GM23248 (cell line): ENCODE results near the gene PPP2R5B. TPM values are rescaled to one million over a fixed set of nuclear protein-coding genes. Genes with fewer than 3 reads are reported as not detected.

Experiments used
- DNase-seq: peaks from one replicate; pipeline ENCODE4 v3.0.0-alpha.2; 2015
- H2AFZ ChIP-seq: fragments of 200-600 bp; sonication (generic); 2 replicates; pipeline ENCODE4 v1.6.1; 2016; ENCODE audit warnings: antibody characterized with exemption
- H3F3A ChIP-seq: fragments of 200-600 bp; sonication (generic); 2 replicates; pipeline ENCODE4 v1.6.1; 2016; ENCODE audit warnings: mild to moderate bottlenecking, antibody characterized with exemption, mixed run types; ENCODE audit not compliant: insufficient read depth
- H3K27ac ChIP-seq: fragments of 200-600 bp; sonication (generic); 2 replicates; pipeline ENCODE4 v1.5.1; 2016; ENCODE audit warnings: mild to moderate bottlenecking
- H3K27me3 ChIP-seq: fragments of 200-600 bp; sonication (generic); replicated peaks from 2 replicates; pipeline ENCODE4 v1.6.1; 2016; ENCODE audit warnings: mild to moderate bottlenecking; ENCODE audit not compliant: insufficient read depth
- H3K36me3 ChIP-seq: fragments of 200-600 bp; sonication (generic); 2 replicates; pipeline ENCODE4 v1.6.1; 2016; ENCODE audit warnings: low read depth, mild to moderate bottlenecking
- H3K4me1 ChIP-seq: fragments of 200-600 bp; sonication (generic); 2 replicates; pipeline ENCODE4 v1.6.1; 2016; ENCODE audit warnings: mild to moderate bottlenecking; ENCODE audit not compliant: insufficient read depth
- H3K4me2 ChIP-seq: fragments of 200-600 bp; sonication (generic); one replicate; pipeline ENCODE4 v1.6.1; 2016; ENCODE audit warnings: mild to moderate bottlenecking; ENCODE audit not compliant: unreplicated experiment
- H3K4me3 ChIP-seq: fragments of 200-600 bp; sonication (generic); 2 replicates; pipeline ENCODE4 v1.5.1; 2016; ENCODE audit warnings: mild to moderate bottlenecking
- H3K79me2 ChIP-seq: fragments of 200-600 bp; sonication (generic); 2 replicates; pipeline ENCODE4 v1.6.1; 2016; ENCODE audit warnings: mild to moderate bottlenecking; ENCODE audit not compliant: insufficient read depth
- H3K9ac ChIP-seq: fragments of 200-600 bp; sonication (generic); 2 replicates; pipeline ENCODE4 v1.6.1; 2016; ENCODE audit warnings: mild to moderate bottlenecking
- H3K9me2 ChIP-seq: fragments of 200-600 bp; sonication (generic); 2 replicates; pipeline ENCODE4 v1.6.1; 2016; ENCODE audit warnings: mixed run types, mild to moderate bottlenecking, moderate library complexity; ENCODE audit not compliant: insufficient read depth
- H3K9me3 ChIP-seq: fragments of 200-600 bp; sonication (generic); one replicate; pipeline ENCODE4 v1.6.1; 2017; ENCODE audit warnings: low read depth
- H4K20me1 ChIP-seq: fragments of 200-600 bp; sonication (generic); 2 replicates; pipeline ENCODE4 v1.6.0; 2016; ENCODE audit not compliant: insufficient read depth
- EZH2 ChIP-seq: fragments of 200-600 bp; sonication (generic); IDR thresholded peaks from 2 replicates; pipeline ENCODE4 v1.6.1; 2018; ENCODE audit warnings: antibody characterized with exemption, mild to moderate bottlenecking; ENCODE audit not compliant: insufficient read depth, poor library complexity, severe bottlenecking
- EZH2phosphoT487 ChIP-seq: fragments of 200-600 bp; sonication (generic); IDR thresholded peaks from 2 replicates; pipeline ENCODE4 v1.6.1; 2018; ENCODE audit warnings: antibody characterized with exemption, moderate library complexity, mild to moderate bottlenecking, low read depth; ENCODE audit not compliant: insufficient read depth
- WGBS, 2 experiments: methylation state at CpG; one replicate each; pipeline ENCODE4 v1.1.6; 2015 to 2017; ENCODE audit warnings: low lambda C conversion rate in 2 of 2, low coverage in 1 of 2; ENCODE audit errors: missing lambda C conversion rate in 2 of 2; 5-methylcytosine and 5-hydroxymethylcytosine counted together
- in situ Hi-C: fragments of 300-500 bp; cut with MboI; formaldehyde crosslinking; loops from 2 replicates; pipeline ENCODE4 v1.15.0; 2020
- polyA plus RNA-seq: library from polyadenylated mRNA; unstranded; fragments of >200 nt; fragmentation: Nextera tagmentation; extraction: Ambion mirVana; gene quantifications from 2 replicates; pipeline ENCODE4 v1.2.1, GENCODE V29; 2016
- total RNA-seq: library from RNA; depleted of rRNA; stranded (reverse); fragments of >200 nt; shearing (Covaris generic); gene quantifications from 2 replicates; pipeline ENCODE4 v1.2.3, GENCODE V29; 2014

PPP2R5B gene
- total and polyA plus RNA-seq, 2 experiments from 2014 or later: 16.4 to 27.3 TPM

- Histone ChIP-seq H3K4me3 (peak overlapping the region; percentile 96), H3K4me2 (peak overlapping the region; percentile 89)
- 26 to 30% methylated on average over 16 of the region's 16 CpGs for WGBS, 2 experiments
These were observed 45.1 kb upstream of the PPP2R5B start for GRCh38 chr11:64879244-64879900.

DNA sequence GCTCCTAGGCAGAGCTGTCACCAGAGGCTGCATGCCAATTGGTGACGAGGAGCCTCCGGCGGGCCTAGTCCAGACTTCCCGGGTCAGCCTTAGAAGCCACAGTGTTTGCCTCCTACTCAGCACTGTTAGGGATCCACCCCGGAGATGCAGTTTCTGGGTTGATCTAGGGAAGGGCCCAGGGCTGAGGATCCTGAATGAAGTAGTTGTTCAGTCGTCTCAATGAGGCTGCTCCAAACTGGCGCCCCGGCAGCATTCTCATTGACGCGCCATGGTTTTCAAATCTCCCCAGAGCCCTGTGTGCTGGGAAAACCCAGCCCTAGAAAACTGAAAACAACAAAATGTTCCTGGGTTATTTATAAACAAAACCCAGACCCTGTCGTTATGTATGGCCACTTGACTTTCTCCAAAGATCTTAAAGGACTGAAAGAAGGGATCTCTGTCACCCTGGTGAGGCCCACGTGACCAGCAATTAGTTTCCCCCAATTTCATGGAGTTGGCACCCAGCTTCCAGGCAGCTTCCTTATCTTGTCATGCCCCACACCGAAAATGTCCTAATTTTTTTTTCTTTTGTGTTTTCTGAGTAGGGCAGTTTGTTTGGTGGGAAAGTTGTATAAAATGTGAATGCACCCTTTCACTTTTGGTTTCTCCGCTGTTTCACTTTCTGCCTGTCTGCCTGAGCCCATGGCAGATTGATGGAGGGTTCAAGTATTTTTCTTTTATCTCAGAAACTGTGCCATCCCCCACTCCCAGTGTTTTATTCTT lies 44.1 kb upstream of the PPP2R5B start:
- Histone ChIP-seq H3K9me3 (no peaks in the 10 kb centered on the region), H3F3A (peaks cover 16% of the 10 kb centered on the region), H3K4me2 (no peak overlapping the region), H3K4me1 (peaks cover 13% of the 10 kb centered on the region), H4K20me1 (0 out of 2 replicates have a peak, but pooled peaks cover 6% of the 10 kb centered on the region), H3K27ac (no peak overlapping the region), H3K79me2 (peaks cover 29% of the 10 kb centered on the region), H2AFZ (no peak overlapping the region), H3K9ac (no peak overlapping the region), H3K27me3 (no peaks in the 10 kb centered on the region), H3K4me3 (no peak overlapping the region), H3K9me2 (no peaks in the 10 kb centered on the region), H3K36me3 (no peaks in the 10 kb centered on the region)
- in situ Hi-C loops: no loop called here
- DNase-seq: no peak
- TF ChIP-seq EZH2 (no peak), EZH2phosphoT487 (no peak)
- 75 to 79% methylated on average over 14 of the region's 14 CpGs for WGBS, 2 experiments

More at GRCh38 chr11:64879244-64879900, 45.1 kb upstream of the PPP2R5B start:
- Histone ChIP-seq H3K27ac (peak overlapping the region; percentile 61), H3K9ac (peak overlapping the region; percentile 90), H2AFZ (peak overlapping the region; percentile 91), H3K9me3 (no peaks in the 10 kb centered on the region), H3K36me3 (0 out of 2 replicates have a peak, but pooled peaks cover 3% of the 10 kb centered on the region), H3K27me3 (no peaks in the 10 kb centered on the region), H3K9me2 (no peaks in the 10 kb centered on the region), H3K4me1 (peaks cover 16% of the 10 kb centered on the region), H4K20me1 (0 out of 2 replicates have a peak, but pooled peaks cover 6% of the 10 kb centered on the region), H3K79me2 (peaks cover 39% of the 10 kb centered on the region), H3F3A (peaks cover 16% of the 10 kb centered on the region)
- in situ Hi-C loops: no loop called here
- TF ChIP-seq EZH2phosphoT487 (no peak), EZH2 (no peak)
- no peak for DNase-seq

- H3K79me2 ChIP-seq: peaks cover 18% of the 10 kb centered on the region
- no peaks in the 10 kb centered on the region for H3K27me3 ChIP-seq
- in situ Hi-C loops: no loop called here
- H3F3A ChIP-seq: peaks cover 15% of the 10 kb centered on the region
- H2AFZ ChIP-seq: no peak overlapping the region
- no peaks in the 10 kb centered on the region for H3K9me3 ChIP-seq
- H3K36me3 ChIP-seq: no peaks in the 10 kb centered on the region
- no peak for TF ChIP-seq EZH2
- no peak for TF ChIP-seq EZH2phosphoT487
- no peaks in the 10 kb centered on the region for H3K9me2 ChIP-seq
- WGBS, 2 experiments: 78 to 85% methylated on average over 8 of the region's 8 CpGs
- H3K9ac ChIP-seq: no peak overlapping the region
- no peak overlapping the region for H3K27ac ChIP-seq
- DNase-seq: no peak
- no peaks in the 10 kb centered on the region for H4K20me1 ChIP-seq
- 0 out of 2 replicates have a peak, but pooled peaks cover 3% of the 10 kb centered on the region for H3K4me1 ChIP-seq
- no peak overlapping the region for H3K4me3 ChIP-seq
- no peak overlapping the region for H3K4me2 ChIP-seq
These were observed 43.0 kb upstream of the PPP2R5B start for GRCh38 chr11:64881476-64881875.

DNA sequence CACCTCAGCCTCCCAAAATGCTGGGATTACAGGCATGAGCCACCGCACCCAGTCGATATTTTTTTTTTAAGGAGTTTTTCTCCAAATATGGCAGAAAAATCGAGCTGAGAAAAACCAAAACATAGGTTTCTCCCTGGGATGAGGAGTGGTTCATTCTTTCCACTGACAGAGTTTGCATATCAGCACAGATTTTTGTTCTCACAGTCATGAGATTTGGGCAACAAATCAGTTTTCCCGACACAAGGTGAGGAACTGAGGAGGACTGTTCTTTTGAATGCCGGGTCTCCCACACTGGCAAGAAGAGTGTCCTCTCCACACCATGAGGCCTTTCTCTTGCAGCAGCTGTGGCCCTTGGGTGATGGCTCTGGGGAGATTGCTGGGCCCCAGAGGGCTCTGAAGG lies 42.2 kb upstream of the PPP2R5B start:
- WGBS, 2 experiments: 75 to 78% methylated on average over 5 of the region's 5 CpGs
- Histone ChIP-seq H3K4me3 (no peak overlapping the region), H3K9ac (no peak overlapping the region), H3K36me3 (no peaks in the 10 kb centered on the region), H3K4me1 (no peaks in the 10 kb centered on the region), H3K4me2 (no peak overlapping the region), H3K79me2 (peaks cover 11% of the 10 kb centered on the region), H3K9me3 (no peaks in the 10 kb centered on the region), H3K27me3 (no peaks in the 10 kb centered on the region), H2AFZ (no peak overlapping the region), H3K9me2 (no peaks in the 10 kb centered on the region), H4K20me1 (no peaks in the 10 kb centered on the region), H3K27ac (no peak overlapping the region), H3F3A (peaks cover 9% of the 10 kb centered on the region)
- in situ Hi-C loops: no loop called here
- TF ChIP-seq EZH2phosphoT487: no peak
- no peak for DNase-seq
